Measurements from ENCODE around the gene MAMLD1.

Gene MAMLD1

GRCh38 chrX:150504397-150505182 is 141.5 kb downstream of the MAMLD1 start:
- peak in 1 of 3 experiments; percentile 75 for DNase-seq

- no peak for DNase-seq
Measured at GRCh38 chrX:150506020-150506419, 142.9 kb downstream of the MAMLD1 start.

- peak; percentile 19 to 75 (median 59) for DNase-seq
Measured at GRCh38 chrX:150506486-150506885, 143.4 kb downstream of the MAMLD1 start.

GRCh38 chrX:150507251-150507856 is 144.2 kb downstream of the MAMLD1 start:
- no peak for DNase-seq

GRCh38 chrX:150508018-150508417 is 144.9 kb downstream of the MAMLD1 start:
- DNase-seq = no peak

- no peak for DNase-seq
Measured at GRCh38 chrX:150508451-150509367, 145.6 kb downstream of the MAMLD1 start.

- DNase-seq = no peak
Measured at GRCh38 chrX:150509703-150510102, 146.6 kb downstream of the MAMLD1 start.

- peak in 1 of 3 experiments; percentile 31 for DNase-seq
Measured at GRCh38 chrX:150512461-150512901, 149.4 kb downstream of the MAMLD1 start.

GRCh38 chrX:150513544-150513943 is 150.4 kb downstream of the MAMLD1 start:
- peak in 1 of 3 experiments; percentile 53 for DNase-seq

GRCh38 chrX:150514462-150514861 is 151.3 kb downstream of the MAMLD1 start:
- DNase-seq = no peak

- DNase-seq = no peak
Measured at GRCh38 chrX:150515801-150516200, 152.7 kb downstream of the MAMLD1 start.

- no peak for DNase-seq
Measured at GRCh38 chrX:150517303-150517910, 154.3 kb downstream of the MAMLD1 start.

- DNase-seq = no peak
Measured at GRCh38 chrX:150522494-150522893, 159.4 kb downstream of the MAMLD1 start.

- no peak for DNase-seq
Measured at GRCh38 chrX:150525061-150525919, 162.2 kb downstream of the MAMLD1 start.

GRCh38 chrX:150526692-150527091 is 163.6 kb downstream of the MAMLD1 start:
- no peak for DNase-seq

- no peak for DNase-seq
Measured at GRCh38 chrX:150527108-150527507, 164.0 kb downstream of the MAMLD1 start.

GRCh38 chrX:150529587-150529986 is 166.5 kb downstream of the MAMLD1 start:
- no peak for DNase-seq

- no peak for DNase-seq
Measured at GRCh38 chrX:150530821-150531220, 167.7 kb downstream of the MAMLD1 start.

GRCh38 chrX:150531467-150531866 is 168.3 kb downstream of the MAMLD1 start:
- DNase-seq = no peak

- no peak for DNase-seq
Measured at GRCh38 chrX:150533863-150534262, 170.7 kb downstream of the MAMLD1 start.

GRCh38 chrX:150536455-150537116 is 173.5 kb downstream of the MAMLD1 start:
- DNase-seq = peak in 1 of 3 experiments; percentile 6

Data from NCI-H1417 (cell line).